ENCODE results near the gene SOSTDC1. TPM values are rescaled to one million over a fixed set of nuclear protein-coding genes. Genes with fewer than 3 reads are reported as not detected.
"Not testable (repeated sequence)": the region's sequence is repeated elsewhere in the genome, so short reads cannot be mapped to it uniquely, and the experiment has no call there.

The SOSTDC1 gene
- total RNA-seq, 1 experiment from 2014 or later, result 0.20 TPM

DNA sequence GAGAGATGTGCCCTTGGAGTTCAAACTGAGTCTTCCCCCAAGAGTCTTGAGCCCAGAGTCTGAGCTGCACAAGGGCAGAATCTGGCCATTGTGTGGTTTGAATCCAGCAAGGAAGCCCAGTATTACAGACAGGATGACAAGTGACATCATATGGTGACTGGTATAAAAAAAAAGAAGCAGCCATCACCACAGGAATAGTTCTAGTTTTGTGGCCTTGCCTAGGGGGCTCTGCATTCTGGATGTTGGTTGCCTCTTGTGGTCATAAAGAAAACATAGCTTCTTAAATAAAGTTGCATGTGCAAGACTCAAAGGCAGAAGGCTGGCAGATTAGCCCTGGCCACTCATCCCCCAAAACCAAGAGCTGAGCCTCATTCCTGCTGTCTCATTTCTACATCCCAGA is 44.3 kb upstream of the SOSTDC1 start:
- Histone ChIP-seq H4K20me1 (ENCODE audit: insufficient read depth) (no peaks in the 10 kb centered on the region), H3K79me2 (ENCODE audit: insufficient read depth, low read length) (no peaks in the 10 kb centered on the region), H3K4me3 (replicated peaks in 1 of 2; ENCODE audit: low read depth in 1 of 2, low read length in 2 of 2) (no peak overlapping the region), H3K9ac (ENCODE audit: low read length) (no peak overlapping the region), H3K27me3 (ENCODE audit: insufficient read depth, low read length) (no peaks in the 10 kb centered on the region), H3K4me1 (ENCODE audit: control insufficient read depth in 1 of 2, insufficient read depth in 2 of 2, low read length in 2 of 2) (no peaks in the 10 kb centered on the region), H3K9me3 (ENCODE audit: control insufficient read depth in 1 of 2, insufficient read depth in 1 of 2, low read depth in 1 of 2, low read length in 2 of 2) (no peaks in the 10 kb centered on the region), H2AFZ (ENCODE audit: low read depth, low read length, poor library complexity, severe bottlenecking) (no peak overlapping the region), H3K27ac (ENCODE audit: low read depth, low read length) (no peak overlapping the region), H3K9me2 (ENCODE audit: insufficient read depth) (no peaks in the 10 kb centered on the region), H3K36me3 (ENCODE audit: control insufficient read depth in 1 of 2, insufficient read depth in 2 of 2, low read length in 2 of 2) (no peaks in the 10 kb centered on the region), H3K4me2 (ENCODE audit: low read length) (no peak overlapping the region)
- ChIA-PET CTCF (no interaction called here), RAD21 (ENCODE audit: low non-redundant PET in 1 of 2, low total read pairs in 2 of 2, uncharacterized antibody in 2 of 2, unreplicated experiment in 2 of 2) (no interaction called here), POLR2A (no interaction called here)
- ATAC-seq (peak; percentile 50), DNase-seq (ENCODE audit: low read depth, low spot score) (no peak)
- intact Hi-C loops (cut with micrococcal nuclease), result no loop called here
- BruUV-seq (replicated peaks), result no TSS peak
- no peak for TF ChIP-seq ELF1 (IDR thresholded peaks at IDR 0.05; ENCODE audit: borderline replicate concordance, low read depth)
- no peak for TF ChIP-seq CBX3 (IDR thresholded peaks at IDR 0.05; ENCODE audit: low read depth)
- no peak for TF ChIP-seq TCF7L2 (IDR thresholded peaks at IDR 0.05; ENCODE audit: borderline replicate concordance, extremely low read depth, insufficient read depth, insufficient read length)
- TF ChIP-seq ZNF274 (IDR thresholded peaks at IDR 0.05; ENCODE audit: low read depth, low read length), result no peak
- no peak for TF ChIP-seq POLR2A (IDR thresholded peaks at IDR 0.05; ENCODE audit: borderline replicate concordance, extremely low read depth, insufficient read depth, insufficient read length)

DNA sequence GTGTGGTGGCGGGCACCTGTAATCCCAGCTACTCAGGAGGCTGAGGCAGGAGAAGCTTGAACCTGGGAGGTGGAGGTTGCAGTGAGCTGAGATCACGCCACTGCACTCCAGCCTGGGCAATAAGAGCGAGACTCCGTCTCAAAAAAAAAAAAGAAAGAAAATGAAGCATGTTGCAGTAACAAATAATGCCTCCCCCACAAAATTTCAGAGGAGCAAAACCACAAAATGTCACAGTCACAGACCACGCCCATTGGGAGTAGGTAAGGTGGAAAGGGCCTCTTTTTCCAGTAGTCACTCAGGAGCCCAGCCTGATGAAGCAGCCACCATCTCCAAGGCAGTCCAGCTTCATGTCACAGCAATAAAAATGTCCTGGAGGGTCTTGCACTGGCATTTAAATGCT is 40.9 kb upstream of the SOSTDC1 start:
- H3K79me2 ChIP-seq (ENCODE audit: insufficient read depth, low read length); H3K9me3 ChIP-seq (ENCODE audit: control insufficient read depth in 1 of 2, insufficient read depth in 1 of 2, low read depth in 1 of 2, low read length in 2 of 2); H3K27ac ChIP-seq (ENCODE audit: low read depth, low read length); DNase-seq (ENCODE audit: low read depth, low spot score); H3K27me3 ChIP-seq (ENCODE audit: insufficient read depth, low read length); H3K9ac ChIP-seq (ENCODE audit: low read length); intact Hi-C loops (cut with micrococcal nuclease); H3K4me3 ChIP-seq (replicated peaks in 1 of 2; ENCODE audit: low read depth in 1 of 2, low read length in 2 of 2); CTCF ChIA-PET; RAD21 ChIA-PET (ENCODE audit: low non-redundant PET in 1 of 2, low total read pairs in 2 of 2, uncharacterized antibody in 2 of 2, unreplicated experiment in 2 of 2); H3K4me1 ChIP-seq (ENCODE audit: control insufficient read depth in 1 of 2, insufficient read depth in 2 of 2, low read length in 2 of 2); H3K36me3 ChIP-seq (ENCODE audit: control insufficient read depth in 1 of 2, insufficient read depth in 2 of 2, low read length in 2 of 2); POLR2A ChIA-PET; H3K9me2 ChIP-seq (ENCODE audit: insufficient read depth); H3K4me2 ChIP-seq (ENCODE audit: low read length); ATAC-seq; H4K20me1 ChIP-seq (ENCODE audit: insufficient read depth); H2AFZ ChIP-seq (ENCODE audit: low read depth, low read length, poor library complexity, severe bottlenecking); BruUV-seq (replicated peaks): not testable (repeated sequence)
